IPS DF 6.9 (cell line): ENCODE results near the gene XRCC1.

ENCODE experiments used
- DNase-seq: peaks from one replicate; pipeline ENCODE4 v3.0.0-alpha.2; 2013; ENCODE audit warnings: low read depth, low spot score
- H3K27ac ChIP-seq: one replicate; pipeline ENCODE4 v1.5.1; 2013; ENCODE audit warnings: low read length, control low read depth
- H3K27me3 ChIP-seq: 2 replicates; pipeline ENCODE4 v1.6.1; 2013; ENCODE audit warnings: mild to moderate bottlenecking, low read length; ENCODE audit not compliant: control insufficient read depth, insufficient read depth
- H3K36me3 ChIP-seq: 2 replicates; pipeline ENCODE4 v1.6.1; 2013; ENCODE audit warnings: low read length; ENCODE audit not compliant: control insufficient read depth, insufficient read depth
- H3K4me1 ChIP-seq: 2 replicates; pipeline ENCODE4 v1.6.1; 2013; ENCODE audit warnings: low read length; ENCODE audit not compliant: control insufficient read depth, insufficient read depth
- H3K4me3 ChIP-seq: 2 replicates; pipeline ENCODE4 v1.5.1; 2013; ENCODE audit warnings: mild to moderate bottlenecking, low read length
- H3K9me3 ChIP-seq: 2 replicates; pipeline ENCODE4 v1.6.1; 2013; ENCODE audit warnings: low read length, inconsistent platforms; ENCODE audit not compliant: control insufficient read depth, insufficient read depth
- WGBS: extraction: QIAGEN DNeasy Blood & Tissue Kit; methylation state at CpG from one replicate; pipeline ENCODE4 v1.1.7; 2013; ENCODE audit warnings: mixed read lengths, missing lambda C conversion rate; ENCODE audit not compliant: insufficient read length, insufficient coverage; 5-methylcytosine and 5-hydroxymethylcytosine counted together

The XRCC1 gene, protein sequence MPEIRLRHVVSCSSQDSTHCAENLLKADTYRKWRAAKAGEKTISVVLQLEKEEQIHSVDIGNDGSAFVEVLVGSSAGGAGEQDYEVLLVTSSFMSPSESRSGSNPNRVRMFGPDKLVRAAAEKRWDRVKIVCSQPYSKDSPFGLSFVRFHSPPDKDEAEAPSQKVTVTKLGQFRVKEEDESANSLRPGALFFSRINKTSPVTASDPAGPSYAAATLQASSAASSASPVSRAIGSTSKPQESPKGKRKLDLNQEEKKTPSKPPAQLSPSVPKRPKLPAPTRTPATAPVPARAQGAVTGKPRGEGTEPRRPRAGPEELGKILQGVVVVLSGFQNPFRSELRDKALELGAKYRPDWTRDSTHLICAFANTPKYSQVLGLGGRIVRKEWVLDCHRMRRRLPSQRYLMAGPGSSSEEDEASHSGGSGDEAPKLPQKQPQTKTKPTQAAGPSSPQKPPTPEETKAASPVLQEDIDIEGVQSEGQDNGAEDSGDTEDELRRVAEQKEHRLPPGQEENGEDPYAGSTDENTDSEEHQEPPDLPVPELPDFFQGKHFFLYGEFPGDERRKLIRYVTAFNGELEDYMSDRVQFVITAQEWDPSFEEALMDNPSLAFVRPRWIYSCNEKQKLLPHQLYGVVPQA

DNA sequence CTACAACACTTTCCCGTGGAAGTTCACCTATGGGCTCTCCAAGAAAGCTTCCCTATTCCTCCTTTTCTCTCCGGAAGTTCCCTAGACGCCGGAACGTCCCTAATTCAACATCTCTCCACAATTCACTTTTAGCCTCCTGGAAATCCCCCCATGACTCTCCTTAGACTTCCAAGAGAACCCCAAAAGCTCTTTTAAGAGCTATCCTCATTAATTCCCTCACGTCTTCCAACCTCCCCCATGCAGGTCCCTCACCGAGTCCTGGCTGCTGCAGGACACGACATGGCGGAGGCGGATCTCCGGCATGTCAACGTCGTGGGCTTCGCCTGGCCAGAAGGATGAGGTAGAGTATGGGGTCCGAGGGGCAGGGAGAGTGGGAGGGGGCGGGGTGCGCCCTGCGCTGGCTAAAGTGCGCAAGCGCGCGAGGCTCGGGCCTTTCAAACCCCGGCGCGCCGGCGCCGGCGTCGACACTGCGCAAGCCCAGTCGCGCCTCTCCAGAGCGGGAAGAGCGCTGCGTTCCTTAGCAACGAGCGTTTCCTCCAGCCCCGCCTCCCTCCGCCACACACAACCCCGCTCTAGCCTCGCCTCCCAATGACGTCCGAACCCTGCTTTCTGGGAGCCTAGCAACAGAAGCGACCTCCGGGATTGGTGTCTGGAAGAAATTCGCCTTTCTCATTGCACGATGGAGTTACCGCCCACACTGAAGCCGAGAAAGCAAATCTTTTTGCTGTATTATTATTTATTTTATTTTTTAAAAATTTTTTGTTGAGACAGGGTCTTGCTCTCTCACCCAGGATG lies at the start of gene XRCC1, which contains the start of gene PINLYP:
Gene XRCC1 (minus strand): TSS at position 372 of the 795 bp plus-strand sequence. CDS start 69 bp downstream, at position 303.
Gene PINLYP (plus strand): TSS at position 646 of the 795 bp plus-strand sequence. CDS start 1,391 bp downstream, outside the sequence.
- Histone ChIP-seq H3K36me3 (no peaks in the 10 kb centered on the region), H3K27me3 (no peaks in the 10 kb centered on the region), H3K4me1 (0 out of 2 replicates have a peak, but pooled peaks cover 2% of the 10 kb centered on the region), H3K4me3 (peak within 1 kb of the TSS; percentile 78; the same call in 1 of the 2 replicates), H3K9me3 (no peaks in the 10 kb centered on the region), H3K27ac (no peak within 1 kb of the TSS)
- no CpG with 5 or more reads among the region's 51 CpGs for WGBS
- DNase-seq: peak; percentile 98

DNA sequence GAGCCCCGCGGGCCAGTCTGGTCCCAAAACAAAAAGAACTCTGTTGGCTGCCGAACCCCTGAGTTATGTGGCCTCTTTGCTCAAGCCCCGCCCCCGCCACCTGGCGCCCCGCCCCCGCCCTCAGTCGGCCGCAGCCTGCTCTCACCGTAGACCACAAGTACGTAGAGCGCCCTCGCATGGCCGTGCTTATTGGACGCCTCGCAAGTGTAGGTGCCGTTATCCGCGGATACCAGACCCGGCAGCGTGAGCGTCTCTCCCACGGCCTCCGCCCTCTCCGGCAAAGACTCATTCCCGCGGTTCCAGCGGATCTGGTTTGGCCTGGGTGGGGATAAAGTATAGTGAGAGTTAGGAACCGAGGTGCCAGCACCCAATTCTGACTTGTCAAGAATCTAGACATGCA lies 49.6 kb upstream of the XRCC1 start:
- no CpG with 5 or more reads among the region's 30 CpGs for WGBS
- H3K9me3 ChIP-seq: no peaks in the 10 kb centered on the region
- no peaks in the 10 kb centered on the region for H3K27me3 ChIP-seq
- H3K4me1 ChIP-seq: peaks cover 4% of the 10 kb centered on the region; the same call in 1 of the 2 replicates
- no peaks in the 10 kb centered on the region for H3K36me3 ChIP-seq
- no peak for DNase-seq
- H3K27ac ChIP-seq: no peak overlapping the region
- no peak overlapping the region for H3K4me3 ChIP-seq

DNA sequence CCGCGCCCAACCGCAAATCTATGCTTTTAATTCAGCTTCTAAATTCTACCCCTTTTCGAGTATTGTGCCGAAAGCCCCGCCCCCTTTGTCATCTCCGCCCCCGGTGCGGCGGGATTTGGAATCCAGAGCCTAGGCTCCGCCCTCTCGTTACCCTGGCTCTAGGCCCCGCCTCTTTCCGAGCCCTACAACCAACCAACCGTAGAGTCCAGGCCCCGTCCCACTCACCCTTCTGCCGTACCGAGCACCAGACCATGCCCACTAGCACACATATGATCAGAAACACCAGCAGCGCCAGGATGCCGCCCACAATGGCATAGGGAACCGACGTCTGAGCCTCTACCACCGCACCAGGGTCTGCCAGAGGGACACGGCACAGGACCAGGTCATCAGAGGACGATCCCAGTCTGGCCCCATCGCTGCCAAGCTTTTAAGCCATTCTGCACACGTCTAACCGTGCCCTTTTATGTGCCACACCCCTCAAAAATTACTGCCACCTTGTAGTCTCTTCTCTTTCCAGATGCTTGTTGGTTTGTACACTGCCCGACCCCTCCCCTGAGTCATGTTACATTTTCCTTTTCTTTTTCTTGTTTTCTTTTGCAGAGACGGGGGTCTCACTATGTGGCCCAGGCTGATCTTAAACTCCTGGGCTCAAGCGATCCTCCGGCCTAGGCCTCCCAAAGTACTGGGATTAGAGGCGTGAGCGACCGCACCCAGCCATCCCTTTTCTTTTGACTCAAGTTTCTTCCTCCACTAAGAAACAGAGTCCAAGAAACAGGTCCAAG lies 48.8 kb upstream of the XRCC1 start:
- H3K4me3 ChIP-seq: no peak overlapping the region
- H3K4me1 ChIP-seq: peaks cover 4% of the 10 kb centered on the region; the same call in 1 of the 2 replicates
- no peaks in the 10 kb centered on the region for H3K9me3 ChIP-seq
- no peaks in the 10 kb centered on the region for H3K36me3 ChIP-seq
- H3K27ac ChIP-seq: no peak overlapping the region
- no peak for DNase-seq
- H3K27me3 ChIP-seq: no peaks in the 10 kb centered on the region
- WGBS: no CpG with 5 or more reads among the region's 35 CpGs

DNA sequence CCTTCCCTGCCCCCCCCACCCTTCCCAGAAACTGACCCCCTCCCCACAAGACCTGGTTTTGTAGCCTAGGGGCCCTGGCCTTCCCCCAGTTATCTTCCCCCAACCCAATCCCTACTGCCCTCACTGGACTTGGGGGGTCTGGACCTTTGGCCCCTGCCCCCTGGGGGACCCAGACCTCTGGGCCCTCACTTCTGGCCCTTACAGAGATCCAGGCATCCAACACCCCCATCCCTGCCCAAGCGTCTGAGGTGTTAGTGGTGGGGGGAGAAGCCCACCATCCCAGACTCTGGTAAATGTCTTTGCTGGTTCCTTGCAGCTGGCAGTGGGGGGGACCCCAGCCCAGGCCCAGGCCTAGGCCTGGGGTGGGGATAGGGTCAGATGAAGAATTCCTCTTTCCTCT lies 47.6 kb upstream of the XRCC1 start:
- no peak for DNase-seq
- no CpG with 5 or more reads among the region's 1 CpG for WGBS

DNA sequence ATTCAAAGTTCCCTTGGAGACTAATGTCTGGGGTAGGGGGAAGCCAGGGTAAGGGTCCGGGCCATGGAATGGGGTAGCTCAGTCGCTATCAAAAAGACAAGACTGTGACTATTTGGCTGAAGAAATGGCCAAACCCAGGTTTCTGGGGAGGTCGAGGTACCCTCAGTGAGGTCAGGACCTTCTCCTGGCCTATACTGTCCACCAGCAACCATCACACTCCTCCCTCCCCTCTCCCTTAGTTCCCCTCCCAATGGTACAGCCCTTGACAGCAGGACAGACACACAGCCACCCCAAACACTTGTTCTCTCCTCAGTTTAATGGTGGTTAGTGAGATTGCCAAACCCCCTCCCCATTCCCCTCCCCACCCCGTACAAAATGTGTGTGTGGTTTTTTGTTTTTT lies 46.7 kb upstream of the XRCC1 start:
- no peaks in the 10 kb centered on the region for H3K27me3 ChIP-seq
- WGBS: no CpG with 5 or more reads among the region's 4 CpGs
- no peak for DNase-seq
- H3K4me1 ChIP-seq: peaks cover 5% of the 10 kb centered on the region; the same call in 1 of the 2 replicates
- H3K9me3 ChIP-seq: no peaks in the 10 kb centered on the region
- H3K36me3 ChIP-seq: no peaks in the 10 kb centered on the region
- H3K4me3 ChIP-seq: no peak overlapping the region
- no peak overlapping the region for H3K27ac ChIP-seq

More for the DNA sequence above, 47.6 kb upstream of the XRCC1 start:
- H3K4me1 ChIP-seq: peaks cover 5% of the 10 kb centered on the region; the same call in 1 of the 2 replicates
- no peaks in the 10 kb centered on the region for H3K27me3 ChIP-seq
- H3K4me3 ChIP-seq: no peak overlapping the region
- H3K27ac ChIP-seq: no peak overlapping the region
- H3K9me3 ChIP-seq: no peaks in the 10 kb centered on the region
- no peaks in the 10 kb centered on the region for H3K36me3 ChIP-seq

DNA sequence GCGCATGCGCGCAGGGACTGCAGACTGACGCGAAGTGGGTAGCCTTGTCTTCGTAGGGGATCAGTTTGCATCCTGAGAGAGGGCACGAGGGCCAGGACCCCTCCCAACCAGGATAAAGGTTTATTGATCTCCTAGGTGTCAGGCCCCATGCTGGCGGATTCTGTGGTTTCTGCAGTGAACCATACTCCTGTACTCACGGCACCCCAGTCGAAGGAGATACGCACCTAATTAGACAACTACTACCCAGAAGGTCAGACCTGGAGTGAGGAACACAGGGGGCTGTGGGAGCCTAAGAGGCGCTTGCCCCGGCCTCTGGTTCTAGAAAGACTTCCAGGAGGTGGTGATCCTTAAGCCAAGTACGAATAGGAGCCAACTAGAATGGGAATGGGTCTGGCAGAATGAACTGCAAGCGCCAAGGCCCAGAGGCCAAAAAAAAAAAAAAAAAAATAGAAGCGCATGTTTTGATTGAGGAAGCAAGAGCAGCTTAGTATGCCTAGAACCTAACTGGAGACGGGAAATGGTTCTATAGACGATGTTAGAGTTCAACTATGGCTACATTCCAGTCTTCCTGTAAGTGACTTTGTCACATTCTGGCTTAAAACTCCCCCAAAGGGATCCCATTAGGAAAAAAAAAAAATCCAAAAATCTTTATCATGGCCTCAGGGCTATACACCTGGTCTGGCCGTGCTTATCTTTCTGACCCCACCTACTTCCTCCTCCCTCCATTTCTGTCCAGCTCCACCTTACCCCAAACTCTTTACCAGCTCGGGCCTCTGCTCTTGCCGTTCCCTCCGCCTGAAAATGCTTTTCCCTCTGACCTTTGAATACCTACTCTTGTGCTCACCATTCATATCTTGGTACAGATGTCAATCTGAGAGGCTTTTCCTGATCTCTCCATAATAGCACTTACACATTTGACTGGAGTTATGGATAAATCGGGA lies 45.0 kb upstream of the XRCC1 start:
- no peaks in the 10 kb centered on the region for H3K36me3 ChIP-seq
- no CpG with 5 or more reads among the region's 23 CpGs for WGBS
- no peak overlapping the region for H3K27ac ChIP-seq
- no peak for DNase-seq
- peak overlapping the region; percentile 60; the same call in 1 of the 2 replicates for H3K4me3 ChIP-seq
- H3K9me3 ChIP-seq: no peaks in the 10 kb centered on the region
- H3K4me1 ChIP-seq: peaks cover 5% of the 10 kb centered on the region; the same call in 1 of the 2 replicates
- H3K27me3 ChIP-seq: no peaks in the 10 kb centered on the region

DNA sequence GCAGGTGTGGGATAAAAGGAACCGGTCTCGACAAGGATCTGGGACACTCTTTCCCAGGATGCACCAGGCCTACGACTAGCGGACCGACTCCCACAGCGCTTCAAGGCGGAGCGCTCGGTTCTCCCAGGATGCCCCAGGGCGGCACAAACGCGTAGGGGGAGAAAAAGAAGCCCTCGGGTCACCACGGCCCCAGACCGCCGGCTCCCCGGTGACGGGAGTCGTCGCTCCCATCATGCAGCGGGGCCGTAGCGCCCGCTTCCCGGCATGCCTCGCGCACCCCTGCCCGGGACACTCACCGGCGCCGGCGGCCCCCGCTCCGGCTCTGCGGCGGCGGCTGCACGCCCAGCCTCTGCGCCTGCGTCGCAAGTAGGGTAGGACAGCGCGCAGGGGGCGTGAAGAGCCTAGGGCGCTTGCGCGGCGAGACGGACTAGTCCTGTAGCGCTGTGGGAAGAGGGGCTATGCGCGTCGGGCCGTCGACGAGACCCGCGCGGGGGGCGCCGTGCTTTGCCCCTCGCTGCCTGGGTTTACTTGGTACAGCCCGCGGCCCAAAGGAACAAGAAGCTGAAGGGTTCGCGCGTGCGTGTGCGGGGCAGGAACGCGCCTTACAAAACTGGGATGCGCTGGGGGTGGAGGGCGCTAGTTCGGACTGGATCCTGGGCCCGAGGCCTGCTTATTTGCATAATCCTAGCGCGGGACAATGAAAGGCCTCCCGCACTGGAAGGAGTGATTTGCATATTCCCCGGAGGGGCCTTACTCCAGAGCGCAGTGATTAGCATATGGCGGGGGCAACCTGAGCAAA lies 44.1 kb upstream of the XRCC1 start, which contains the start of gene ZNF428:
Gene ZNF428 (minus strand): TSS at position 368 of the 799 bp plus-strand sequence. CDS start 5,325 bp downstream, outside the sequence.
- no CpG with 5 or more reads among the region's 81 CpGs for WGBS
- H3K36me3 ChIP-seq: no peaks in the 10 kb centered on the region
- no peaks in the 10 kb centered on the region for H3K27me3 ChIP-seq
- H3K9me3 ChIP-seq: no peaks in the 10 kb centered on the region
- H3K27ac ChIP-seq: no peak within 1 kb of the TSS
- no peak for DNase-seq
- peak within 1 kb of the TSS; percentile 60; the same call in 1 of the 2 replicates for H3K4me3 ChIP-seq
- H3K4me1 ChIP-seq: peaks cover 5% of the 10 kb centered on the region; the same call in 1 of the 2 replicates

DNA sequence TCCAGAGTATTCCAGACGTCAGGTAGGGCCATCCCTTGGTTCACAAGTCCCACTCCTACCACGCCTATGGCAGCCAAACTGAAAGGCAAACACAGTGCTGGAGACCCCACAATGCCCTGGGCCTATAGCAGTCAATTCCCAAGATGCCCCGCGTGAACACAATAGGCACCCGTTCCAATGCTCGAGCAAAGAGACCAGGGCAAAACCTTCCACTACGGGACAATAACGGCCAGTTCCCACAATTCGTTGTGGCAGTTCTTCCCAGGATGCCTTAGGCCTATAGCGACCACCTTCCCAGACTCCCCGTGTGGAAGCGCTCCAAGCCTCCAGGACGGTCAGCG lies 43.6 kb upstream of the XRCC1 start:
- peak overlapping the region; percentile 60; the same call in 1 of the 2 replicates for H3K4me3 ChIP-seq
- H3K36me3 ChIP-seq: no peaks in the 10 kb centered on the region
- no peak for DNase-seq
- H3K27me3 ChIP-seq: no peaks in the 10 kb centered on the region
- WGBS: no CpG with 5 or more reads among the region's 14 CpGs
- no peaks in the 10 kb centered on the region for H3K9me3 ChIP-seq
- no peak overlapping the region for H3K27ac ChIP-seq
- H3K4me1 ChIP-seq: peaks cover 2% of the 10 kb centered on the region; the same call in 1 of the 2 replicates
